ENCODE data around the gene PDIA5.

Gene PDIA5

DNA sequence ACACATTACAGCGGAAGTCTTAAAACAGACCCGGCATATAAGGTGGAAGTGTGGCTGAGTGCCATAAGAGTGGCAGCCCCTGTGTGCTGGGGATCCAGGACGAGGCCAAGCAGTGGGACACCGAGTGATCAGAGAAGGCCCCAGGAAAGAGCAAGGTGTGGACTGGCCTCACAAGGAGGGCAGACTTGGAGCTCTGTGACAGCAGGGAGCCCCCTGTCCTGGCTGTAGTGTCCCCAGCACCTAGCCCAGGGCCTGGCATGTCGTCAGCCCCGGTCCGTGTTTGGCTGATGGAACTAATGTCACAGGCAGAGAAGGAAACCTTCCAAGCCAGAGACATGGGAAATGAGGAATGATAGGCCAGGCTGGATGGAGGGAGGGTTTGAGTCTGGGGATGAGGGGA is 4.8 kb downstream of the PDIA5 start:
- DNase-seq (ENCODE audit: low spot score), result no peak

DNA sequence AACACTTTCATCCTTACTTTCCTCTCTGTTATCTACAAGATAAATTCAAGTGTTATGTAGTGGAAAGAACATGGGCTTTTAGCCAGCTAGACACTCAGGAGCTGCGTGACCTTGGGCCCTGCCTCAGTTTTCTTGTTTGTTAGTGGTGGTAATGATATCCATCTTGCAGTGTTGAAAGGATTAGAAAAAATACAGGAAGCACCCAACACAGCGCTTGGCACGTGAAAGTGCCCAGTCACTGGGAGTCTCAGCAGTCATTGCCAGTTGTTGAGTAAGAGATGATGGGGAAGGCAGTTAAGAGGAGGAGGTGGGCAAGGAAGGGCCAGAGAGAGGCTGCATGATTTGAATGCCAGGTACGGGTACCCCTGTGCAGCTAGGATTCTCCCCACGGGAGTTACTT is 5.3 kb downstream of the PDIA5 start:
- no peak for DNase-seq (ENCODE audit: low spot score)

DNA sequence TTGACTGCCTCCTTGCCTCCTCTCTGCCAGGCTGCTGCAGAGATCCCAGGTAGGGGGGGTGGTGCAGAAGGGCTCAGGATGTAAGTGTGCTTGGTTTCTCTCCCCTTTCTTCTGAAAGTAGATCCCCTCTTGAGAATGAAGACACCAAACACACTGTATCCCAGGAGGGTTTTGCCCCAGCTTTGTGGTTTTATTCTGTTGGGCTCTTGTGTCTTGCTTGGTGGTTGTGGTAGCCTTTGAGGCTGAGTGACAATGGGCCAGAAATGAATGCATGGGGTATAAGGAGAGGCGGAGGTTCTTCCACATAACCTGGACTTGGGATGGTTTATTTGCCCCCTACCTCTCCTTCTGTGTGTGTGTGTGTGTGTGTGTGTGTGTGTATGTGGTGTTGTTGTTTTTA is 5.7 kb downstream of the PDIA5 start:
- DNase-seq (ENCODE audit: low spot score), result no peak

DNA sequence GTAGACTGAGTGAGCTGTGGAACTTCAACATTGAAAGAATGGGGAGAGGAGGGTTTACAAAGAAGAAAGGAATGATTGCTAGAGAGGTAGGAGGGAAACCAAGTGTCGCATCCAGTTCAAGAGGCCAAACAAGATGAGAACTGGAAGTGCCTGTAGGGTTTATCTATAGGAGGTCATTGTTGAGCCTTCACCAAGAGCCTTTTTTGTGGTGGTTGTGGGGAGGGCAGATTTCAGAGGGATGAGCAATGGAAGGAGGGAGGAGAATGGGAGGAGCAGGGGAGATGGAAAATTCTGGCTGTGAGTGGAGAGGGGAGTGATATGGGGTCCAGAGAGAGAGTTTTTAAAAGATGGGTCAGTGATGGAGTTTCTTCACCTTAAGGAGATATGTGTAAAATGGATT is 8.5 kb downstream of the PDIA5 start:
- DNase-seq (ENCODE audit: low spot score), result no peak

DNA sequence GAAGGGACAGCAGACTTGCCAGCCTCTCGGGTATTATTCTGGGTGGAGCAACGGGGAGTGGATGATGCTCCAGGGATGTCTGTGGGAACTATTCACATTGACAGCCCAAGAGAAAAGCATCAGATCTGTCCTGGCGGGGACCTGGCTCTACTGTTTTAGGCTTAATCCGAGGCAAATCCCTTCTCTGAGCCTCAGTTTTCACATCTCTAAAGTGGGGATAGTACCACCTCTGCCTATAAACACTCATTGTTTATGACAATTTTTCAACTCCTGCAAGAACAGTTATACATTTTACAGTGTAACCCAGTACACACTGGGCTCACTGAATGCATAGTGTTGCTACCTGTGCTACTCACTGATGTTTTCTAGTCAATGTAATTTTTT is 9.3 kb downstream of the PDIA5 start:
- no peak for DNase-seq (ENCODE audit: low spot score)

DNA sequence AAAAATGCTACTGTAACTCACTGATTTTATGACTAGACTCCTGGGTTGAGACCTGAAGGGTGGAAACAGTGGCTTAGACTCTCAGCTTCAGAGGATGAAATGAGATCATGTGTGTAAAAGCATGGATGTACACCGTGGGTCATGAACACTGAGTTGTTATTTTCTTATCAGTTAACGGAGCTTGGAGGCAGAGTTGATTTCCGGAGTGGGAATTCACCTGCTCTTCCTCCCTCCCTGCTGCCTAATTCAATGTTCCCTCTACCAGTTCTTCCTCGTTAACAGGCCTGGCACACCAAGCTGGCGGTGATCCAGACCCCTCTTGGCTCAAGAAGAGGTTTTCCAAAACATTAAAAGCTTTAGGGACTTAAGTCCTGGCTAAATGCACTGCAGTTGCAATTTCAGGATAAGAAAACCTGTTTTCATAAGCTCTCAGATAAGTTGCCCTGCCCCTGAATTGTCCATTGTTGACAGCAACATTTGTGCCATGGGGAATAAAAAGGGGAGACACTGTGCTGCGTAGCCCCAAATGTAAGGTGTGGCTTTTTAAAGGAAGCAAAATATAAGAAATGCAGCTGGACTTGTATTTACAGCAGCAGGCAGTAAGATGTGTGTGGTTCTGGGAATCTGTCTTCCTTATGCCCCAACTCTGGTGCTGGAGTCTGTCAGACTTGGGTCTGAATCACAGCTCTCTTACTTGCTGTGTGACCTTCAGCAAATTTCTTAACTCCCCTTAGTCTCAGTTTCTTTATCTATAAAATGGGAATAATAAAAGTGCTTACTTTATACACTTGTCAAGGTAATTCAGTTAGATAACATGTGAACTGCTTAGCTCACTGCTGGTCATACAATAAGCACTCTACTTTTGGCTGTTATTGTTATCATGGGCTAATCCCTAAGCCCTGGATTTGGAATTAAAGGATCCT is 9.9 kb downstream of the PDIA5 start:
- DNase-seq (ENCODE audit: low spot score), result no peak

DNA sequence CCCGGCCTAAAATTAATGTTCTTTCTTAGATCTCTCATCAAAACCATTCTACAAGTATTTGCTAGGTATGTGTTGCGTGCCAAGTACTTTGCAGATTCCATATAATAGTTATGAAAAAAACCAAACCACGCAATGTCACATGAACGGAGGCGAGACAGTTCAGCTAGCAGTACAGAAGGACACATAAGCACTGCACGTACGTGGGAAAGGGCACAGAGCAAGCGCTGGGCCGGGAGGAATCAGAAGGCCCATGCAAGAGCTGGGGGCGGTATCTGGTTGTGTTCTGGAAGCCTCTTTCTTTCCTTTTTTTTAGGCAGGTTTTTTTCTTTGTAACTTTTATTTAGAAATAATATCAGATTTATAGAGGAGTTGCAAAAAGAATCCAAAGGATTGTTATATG is 11.3 kb downstream of the PDIA5 start:
- DNase-seq (ENCODE audit: low spot score), result no peak

DNA sequence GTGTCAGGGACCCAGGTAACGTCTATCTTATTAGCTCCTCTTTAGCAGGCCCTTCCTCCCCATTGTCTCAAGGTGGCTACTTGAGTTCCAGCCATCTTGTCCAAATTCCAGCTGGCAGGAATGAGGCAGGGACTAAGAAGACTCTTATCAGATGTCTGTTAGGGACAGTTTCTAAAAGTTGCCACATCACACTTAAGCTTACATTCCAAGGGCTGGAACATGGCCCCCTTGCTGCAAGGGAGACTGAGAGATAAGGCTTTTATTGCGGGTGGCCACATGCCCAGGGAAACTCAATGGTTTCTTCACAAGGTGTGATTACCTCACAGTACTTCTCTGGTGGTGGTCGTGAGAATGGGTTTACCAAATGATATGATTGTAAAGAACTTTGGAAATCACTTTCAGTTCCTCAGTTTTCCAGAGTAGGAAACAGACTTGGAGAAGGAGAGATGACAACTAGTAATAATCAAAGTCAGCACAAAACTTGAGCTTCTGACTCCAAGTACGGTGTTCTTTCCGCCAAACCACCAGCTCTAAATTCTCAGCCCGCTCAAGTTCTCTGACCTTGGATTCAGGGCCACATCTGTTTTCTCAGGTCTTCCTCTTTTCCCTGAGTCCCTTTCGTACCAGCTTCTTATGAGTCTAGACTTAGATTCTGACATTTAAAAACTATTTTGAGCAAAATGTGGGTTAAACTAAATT is 14.2 kb downstream of the PDIA5 start:
- DNase-seq (ENCODE audit: low spot score), result no peak

DNA sequence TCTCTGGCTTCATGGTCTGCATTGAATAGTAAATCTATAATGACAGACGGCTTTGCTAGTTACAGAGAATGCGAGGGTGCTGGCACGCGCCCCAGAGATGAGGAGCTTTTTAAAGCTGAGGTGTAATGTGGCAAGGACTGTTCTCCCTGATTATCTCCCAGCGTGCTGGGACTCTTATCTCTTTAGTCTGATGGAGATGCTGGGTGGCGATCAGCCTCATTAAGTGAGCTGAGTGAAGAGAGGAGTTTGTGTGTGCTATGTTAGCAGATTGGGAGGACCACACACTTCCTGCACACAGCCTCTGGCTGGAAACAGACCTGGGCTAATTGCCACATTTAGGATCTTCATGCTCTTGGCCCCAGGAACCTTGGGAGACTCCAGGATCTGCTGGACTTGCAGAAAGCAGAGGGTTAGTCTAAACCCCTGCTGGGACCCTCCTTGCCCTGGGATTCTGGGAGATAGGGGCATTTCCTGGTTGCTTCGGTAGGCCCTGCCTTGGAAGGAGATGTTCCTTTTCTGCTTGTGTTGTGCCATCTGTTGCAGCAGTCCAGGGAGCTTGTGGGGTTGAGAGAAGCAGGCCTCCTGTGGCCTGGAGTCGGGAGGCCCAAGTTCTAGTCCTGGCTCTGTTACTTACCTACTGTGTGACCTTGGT is 15.0 kb downstream of the PDIA5 start:
- DNase-seq (ENCODE audit: low spot score), result no peak

DNA sequence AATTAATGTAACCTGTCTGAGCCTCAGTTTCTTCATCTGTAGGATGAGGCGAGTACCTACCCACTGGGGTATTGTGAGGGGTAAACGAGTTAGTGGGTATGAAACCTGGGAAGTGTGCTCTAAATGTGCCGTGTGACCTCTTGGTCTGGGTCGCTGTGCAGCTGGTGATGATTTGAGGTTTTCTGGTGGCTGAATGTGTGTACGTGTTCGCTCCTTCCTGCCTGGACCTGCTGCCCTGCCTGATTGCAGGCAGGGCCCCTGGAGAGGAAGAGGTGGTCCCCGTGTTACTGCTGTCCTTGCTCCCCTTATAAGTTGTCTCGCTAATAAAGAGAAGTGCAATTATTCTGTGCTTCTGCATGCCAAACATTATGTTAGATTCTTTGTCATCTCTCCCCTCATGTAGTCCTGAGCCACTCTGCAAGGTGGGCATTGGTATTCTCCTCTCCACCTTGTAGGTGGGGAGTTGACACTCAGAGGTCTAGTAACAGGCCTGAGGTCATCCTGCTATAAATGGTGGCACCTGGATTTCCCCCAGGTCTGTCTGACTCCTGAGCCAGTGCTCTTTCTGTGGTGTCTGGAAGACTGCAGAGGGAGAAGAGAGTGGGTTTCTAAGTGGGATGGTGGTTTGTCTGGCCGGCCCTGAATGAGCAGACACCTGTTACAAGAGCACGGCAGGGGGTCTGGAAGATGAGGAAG is 15.7 kb downstream of the PDIA5 start:
- DNase-seq (ENCODE audit: low spot score), result no peak

DNA sequence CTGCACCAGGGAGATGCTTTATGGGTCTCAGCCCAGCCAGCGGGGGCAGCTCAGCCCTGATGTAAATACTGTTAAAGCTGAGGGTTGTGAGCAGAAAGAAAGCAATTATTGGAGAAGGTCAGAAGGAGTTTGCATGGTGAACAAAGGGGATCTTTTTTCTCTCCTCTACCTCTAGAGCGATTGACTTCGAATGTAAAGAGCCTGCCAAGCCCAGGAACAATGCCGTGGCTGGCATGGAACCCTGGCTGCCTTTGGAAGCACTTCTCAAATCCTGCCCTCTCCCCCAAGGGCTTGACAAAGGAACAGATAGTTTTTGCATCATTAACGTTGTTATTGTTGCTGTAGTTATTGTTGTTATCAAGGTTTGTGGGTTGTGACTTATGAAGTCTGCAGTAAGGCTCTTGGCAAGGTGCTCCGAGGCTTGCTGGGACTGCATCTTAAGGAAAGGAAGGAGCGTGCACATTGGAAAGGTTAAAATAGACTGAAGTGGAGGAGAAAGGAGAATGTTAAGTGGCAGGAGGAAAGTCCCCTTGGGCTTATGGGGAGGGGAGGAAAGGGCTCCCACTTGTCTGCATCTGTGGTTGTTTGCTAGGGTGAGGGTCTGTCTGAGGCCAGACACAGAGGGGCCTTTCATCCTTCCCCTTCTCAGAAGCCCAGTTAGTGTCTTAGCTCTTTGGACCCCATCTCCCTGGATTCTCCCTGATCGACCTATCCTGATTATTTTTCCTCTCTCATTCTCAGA is 16.7 kb downstream of the PDIA5 start:
- DNase-seq (ENCODE audit: low spot score), result no peak

DNA sequence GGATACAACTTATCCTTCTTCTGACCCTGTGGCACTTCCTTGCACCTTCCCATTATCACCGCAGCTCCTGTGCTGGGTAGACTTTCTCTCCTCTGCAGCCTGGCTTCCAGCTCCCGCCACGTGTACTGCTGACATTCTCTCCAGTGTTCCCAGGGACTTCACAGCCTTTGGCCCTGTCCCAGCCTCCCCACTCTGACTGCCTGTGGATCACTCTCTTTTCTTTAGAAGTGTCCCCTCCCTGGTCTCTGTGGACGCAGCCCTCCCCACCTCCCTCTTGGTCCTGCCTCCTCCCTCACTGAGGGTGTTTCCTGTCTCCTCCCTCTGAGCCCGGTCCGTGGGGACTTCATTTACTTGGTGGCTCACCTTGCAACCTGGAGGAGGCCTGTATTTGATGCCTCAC is 17.4 kb downstream of the PDIA5 start:
- no peak for DNase-seq (ENCODE audit: low spot score)

DNA sequence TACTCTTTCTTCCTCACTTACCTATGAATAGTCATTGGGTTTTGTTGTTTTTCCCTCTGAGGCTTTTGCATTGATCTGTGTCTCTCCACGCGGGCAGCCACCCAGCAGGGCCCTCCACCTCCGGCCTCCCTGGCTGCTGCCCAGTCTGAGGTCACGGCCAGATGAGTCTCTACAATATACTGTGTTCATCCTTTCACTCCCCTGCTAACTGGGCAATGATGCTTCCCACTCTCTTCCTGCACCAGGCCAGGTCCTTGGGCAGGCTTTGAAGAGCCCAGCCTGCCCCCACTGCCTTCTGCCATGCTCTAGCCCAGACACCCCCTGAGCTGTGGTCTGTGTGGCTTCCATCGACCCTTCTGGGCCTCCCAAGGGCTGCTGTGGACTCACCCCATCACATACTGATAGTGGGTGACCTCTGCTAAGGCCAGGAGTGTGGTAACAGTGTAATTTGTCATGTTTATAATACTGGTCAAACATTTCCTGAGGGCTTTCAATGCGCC is 18.0 kb downstream of the PDIA5 start:
- no peak for DNase-seq (ENCODE audit: low spot score)

DNA sequence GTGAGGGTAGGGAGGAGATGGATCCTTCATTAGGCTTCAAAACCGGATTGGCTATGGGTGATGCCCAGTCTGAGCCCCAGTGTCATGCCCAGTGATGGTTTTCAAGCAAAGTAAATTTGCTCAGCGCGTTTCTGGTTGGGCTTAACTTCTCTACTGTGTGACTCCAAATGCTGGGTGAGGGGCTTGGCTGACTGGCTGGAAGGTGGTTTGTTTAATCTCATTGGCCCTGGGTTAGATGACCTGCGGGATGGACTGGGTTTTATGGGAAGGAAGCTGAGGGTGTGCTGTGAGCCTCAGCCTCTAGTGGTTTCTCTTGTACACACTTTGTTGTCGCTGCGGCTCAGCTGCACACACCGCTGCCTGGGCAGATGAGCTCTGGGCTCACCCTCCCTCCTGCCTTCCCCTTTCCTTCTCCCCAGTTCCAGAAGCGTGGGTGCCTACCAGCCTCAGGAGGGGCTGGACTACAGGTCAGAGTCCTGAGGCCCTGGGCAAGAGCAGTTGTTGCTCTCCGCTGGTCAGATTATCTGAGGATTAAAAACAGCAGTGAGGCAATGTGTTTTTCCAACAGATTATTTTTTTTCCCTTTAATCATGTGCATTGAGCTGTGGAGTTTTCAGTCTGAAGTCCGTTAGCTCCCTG is 18.6 kb downstream of the PDIA5 start:
- no peak for DNase-seq (ENCODE audit: low spot score)

DNA sequence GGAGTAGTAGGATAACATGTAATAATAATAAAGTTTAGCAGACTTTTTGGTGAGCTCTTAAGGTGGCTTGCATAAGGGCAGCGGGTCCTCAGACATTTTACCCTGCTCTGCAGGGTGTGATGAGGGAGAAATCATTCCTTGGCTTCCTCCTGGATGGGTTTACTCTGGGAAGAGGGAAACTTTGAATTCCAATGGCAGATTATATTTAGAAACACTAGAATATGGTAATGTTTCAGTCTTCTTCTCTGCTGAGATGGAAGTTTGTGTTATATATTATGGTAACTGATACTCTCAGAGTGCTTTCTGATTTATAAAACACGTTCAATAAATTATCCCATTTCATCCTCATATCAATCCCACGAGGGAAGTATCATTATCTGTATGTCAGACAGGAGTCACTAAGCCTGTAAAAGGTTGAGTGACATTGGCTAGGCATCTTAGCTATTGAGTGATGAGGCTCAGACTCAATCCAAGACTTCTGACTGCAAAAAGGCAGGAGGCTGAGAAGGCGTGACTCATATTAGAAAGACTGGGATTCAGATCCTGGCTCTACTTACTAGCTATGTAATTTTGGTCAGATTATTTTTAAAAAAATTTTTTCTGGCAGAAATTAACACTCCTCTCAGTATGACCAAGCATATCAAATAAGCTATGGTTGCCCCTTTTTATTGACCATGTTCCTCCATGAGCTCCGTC is 19.3 kb downstream of the PDIA5 start:
- no peak for DNase-seq (ENCODE audit: low spot score)

DNA sequence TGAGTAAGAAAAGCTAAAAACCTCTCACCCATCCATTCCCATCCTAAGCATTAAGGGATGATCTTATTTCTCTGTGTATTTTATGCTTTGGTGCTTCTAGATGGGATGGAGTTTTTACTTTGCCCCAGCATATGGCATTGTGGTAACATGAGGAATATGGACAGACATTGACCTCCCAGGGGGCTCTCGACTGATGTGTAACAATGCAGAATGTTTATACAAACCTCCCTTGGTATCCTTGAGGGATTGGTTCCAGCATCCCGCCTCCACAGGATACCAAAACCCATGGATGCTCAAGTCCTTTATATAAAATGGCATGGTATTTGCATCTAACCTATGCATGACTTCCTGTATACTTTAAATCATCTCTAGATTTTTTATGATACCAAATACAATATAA is 21.6 kb downstream of the PDIA5 start:
- DNase-seq (ENCODE audit: low spot score), result no peak

DNA sequence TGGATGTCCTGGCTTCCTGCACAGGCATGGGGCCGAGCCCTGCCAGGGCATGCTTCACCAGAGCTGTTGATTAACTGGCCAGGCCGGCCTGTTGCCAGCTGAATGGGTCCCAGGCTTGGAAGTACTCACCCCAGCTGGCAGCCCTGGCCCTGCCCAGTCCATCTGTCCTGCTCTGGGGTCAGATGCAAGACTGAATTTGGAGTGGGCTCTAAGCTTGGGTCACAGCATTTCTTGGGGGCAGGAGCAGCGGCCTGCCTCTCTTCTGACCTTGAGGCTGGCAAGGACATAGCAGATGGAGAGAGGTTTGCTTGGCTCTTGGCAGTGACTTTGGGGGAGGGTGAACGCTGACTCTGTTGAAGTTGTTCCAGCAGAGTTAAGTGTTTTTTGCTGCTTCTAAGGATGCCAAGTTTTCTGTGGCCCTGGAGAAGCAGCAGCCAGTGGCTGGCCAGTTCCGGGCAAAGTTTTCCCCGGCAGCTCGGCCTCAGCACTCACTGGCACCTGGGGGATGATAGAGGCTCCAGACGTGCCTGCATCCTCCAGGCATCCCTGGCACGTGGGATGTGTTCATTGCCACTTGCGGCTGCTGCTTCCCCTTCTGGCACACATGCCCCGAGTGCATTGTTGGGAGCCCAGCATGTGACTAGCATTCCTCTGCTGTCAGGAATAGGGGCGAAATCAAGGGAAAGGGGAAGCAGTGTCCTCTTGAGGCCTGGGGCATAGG is 22.9 kb downstream of the PDIA5 start:
- peak; percentile 64 for DNase-seq (ENCODE audit: low spot score)

DNA sequence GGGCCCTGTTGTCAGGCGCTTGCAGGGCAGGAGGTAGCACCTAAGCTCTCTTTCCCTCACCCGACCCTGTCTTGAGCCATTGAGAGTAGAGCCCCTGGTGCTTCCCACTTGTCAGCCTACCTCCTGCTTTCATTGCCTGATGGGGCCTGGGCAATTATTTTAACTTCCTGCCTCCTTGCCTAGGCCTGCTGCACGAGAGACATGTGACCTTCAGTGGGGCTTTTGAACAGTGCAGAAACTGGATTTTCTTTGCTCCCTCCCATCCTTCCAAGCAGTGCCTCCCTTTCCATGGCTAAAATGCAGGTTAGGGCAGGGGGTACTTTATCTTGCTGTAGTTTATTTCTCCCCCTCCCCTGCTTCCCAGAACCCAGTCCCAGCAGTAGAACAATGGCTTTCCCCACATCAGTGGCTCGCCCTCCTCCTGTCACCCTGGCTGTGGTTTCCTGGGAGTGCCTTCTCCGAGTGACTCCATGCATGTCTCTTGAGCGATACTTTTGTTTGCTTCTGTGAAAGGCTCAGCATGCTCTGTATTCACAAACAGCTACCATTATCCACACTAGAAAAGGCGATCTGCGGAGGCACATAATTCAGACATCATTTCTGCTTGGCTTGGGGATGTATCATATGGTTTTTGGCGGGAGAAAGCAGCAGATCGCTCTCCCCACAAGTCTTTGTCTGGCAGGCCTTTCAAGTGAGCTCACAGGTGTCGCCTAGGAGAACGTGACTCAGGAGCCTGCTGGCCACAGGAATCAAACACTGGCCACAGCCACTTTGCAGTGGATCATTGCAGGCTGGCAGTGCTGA is 24.1 kb downstream of the PDIA5 start:
- DNase-seq (ENCODE audit: low spot score), result peak; percentile 41

DNA sequence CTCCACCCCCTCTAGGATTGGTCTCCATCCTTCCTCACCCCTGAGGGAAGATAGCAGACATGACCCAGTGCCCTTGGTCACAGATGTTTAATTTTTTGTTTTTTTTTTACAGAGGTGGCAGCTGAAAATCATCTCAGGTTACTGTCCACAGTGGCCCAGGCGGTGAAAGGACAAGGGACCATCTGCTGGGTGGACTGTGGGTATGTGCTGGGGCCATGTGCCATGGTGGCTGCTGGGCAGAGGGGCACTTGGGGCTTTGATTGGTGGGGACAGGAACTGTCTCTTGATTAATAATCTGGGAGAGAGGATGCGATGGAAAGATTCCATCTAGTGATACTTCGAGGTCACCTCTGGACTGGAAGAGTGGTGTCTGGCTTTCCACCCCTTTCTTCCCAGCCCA is 25.4 kb downstream of the PDIA5 start:
- no peak for DNase-seq (ENCODE audit: low spot score)
